Spleen (tissue), 11 donors: ENCODE measurements around the gene CAPN11. TPM values are rescaled to one million over a fixed set of nuclear protein-coding genes. Genes with fewer than 3 reads are reported as not detected.
"Not testable (repeated sequence)": the region's sequence is repeated elsewhere in the genome, so short reads cannot be mapped to it uniquely, and the experiment has no call there.

Experiments used
- DNase-seq: peaks from one replicate; pipeline ENCODE4 v3.0.0-alpha.2; 2020
- H3K27ac ChIP-seq, 8 donors: fragments of 200-600 bp; sonication (generic) in 7 of 8; 1 replicate in 4 of 8; 2 replicates in 4 of 8; pipeline versions ENCODE4 v1.5.0 to v1.8.0; 2016 to 2021; ENCODE audit warnings: inconsistent platforms in 4 of 8, mild to moderate bottlenecking in 4 of 8, moderate library complexity in 1 of 8
- H3K27me3 ChIP-seq, 7 donors: fragments of 200-600 bp; sonication (generic) in 6 of 7; replicated peaks in 1 of 7; 1 replicate in 4 of 7; 2 replicates in 3 of 7; pipeline versions ENCODE4 v1.5.0 to v1.8.0; 2016 to 2021; ENCODE audit warnings: inconsistent platforms in 3 of 7, mild to moderate bottlenecking in 1 of 7
- H3K36me3 ChIP-seq, 6 donors: fragments of 200-600 bp; sonication (generic) in 5 of 6; 1 replicate in 4 of 6; 2 replicates in 2 of 6; pipeline versions ENCODE4 v1.5.0 to v1.8.0; 2016 to 2021; ENCODE audit warnings: inconsistent platforms in 2 of 6
- H3K4me1 ChIP-seq, 6 donors: fragments of 200-600 bp; sonication (generic) in 5 of 6; 1 replicate in 3 of 6; 2 replicates in 3 of 6; pipeline versions ENCODE4 v1.5.0 to v1.8.0; 2016 to 2021; ENCODE audit warnings: inconsistent platforms in 3 of 6
- H3K4me3 ChIP-seq, 8 donors: fragments of 200-600 bp; sonication (generic) in 7 of 8; 1 replicate in 4 of 8; 2 replicates in 4 of 8; pipeline versions ENCODE4 v1.5.0 to v1.8.0; 2016 to 2021; ENCODE audit warnings: inconsistent platforms in 4 of 8, mild to moderate bottlenecking in 4 of 8, moderate library complexity in 2 of 8
- H3K9me3 ChIP-seq, 8 donors: fragments of 200-600 bp; sonication (generic) in 7 of 8; 1 replicate in 4 of 8; 2 replicates in 4 of 8; pipeline versions ENCODE4 v1.5.0 to v1.8.0; 2016 to 2021; ENCODE audit warnings: inconsistent platforms in 4 of 8
- POLR2A ChIP-seq, 3 donors: fragments of 450-650 bp; IDR thresholded peaks; one replicate each; pipeline ENCODE4 v1.5.1; 2017; ENCODE audit warnings: antibody characterized with exemption in 3 of 3, mild to moderate bottlenecking in 1 of 3
- POLR2AphosphoS5 ChIP-seq, 3 donors: sonication (generic); formaldehyde crosslinking; IDR thresholded peaks; one replicate each; pipeline ENCODE4 v1.5.1; 2017; ENCODE audit warnings: antibody characterized with exemption in 3 of 3
- WGBS, 5 donors: extraction: QIAGEN DNeasy Blood & Tissue Kit in 3 of 5; methylation state at CpG; one replicate each; pipeline versions ENCODE4 v1.1.5 to v1.1.7; 2013 to 2018; 5-methylcytosine and 5-hydroxymethylcytosine counted together
- intact Hi-C: fragments of 100-400 bp; cut with DNase I; formaldehyde crosslinking; loops from one replicate; pipeline ENCODE4 v1.15.0; 2023; ENCODE audit warnings: low total_unique reads
- polyA plus RNA-seq, 3 donors: library from polyadenylated mRNA; stranded (reverse); fragments of 200-250 nt; gene quantifications; one replicate each; pipeline ENCODE4 v1.2.1, GENCODE V29; 2013
- total RNA-seq, 7 donors: library from RNA; depleted of rRNA in 3 of 7; stranded (reverse); fragments of >200 nt in 3 of 7; fragmentation: NEBNext Ultra II Directional in 4 of 7; extraction: Animal tissue kit (Norgen Biotek cat#: 25700) in 4 of 7; gene quantifications; one replicate each; pipeline versions ENCODE4 v1.1.0 to v1.2.1, GENCODE V29; 2016 to 2021
- TF ChIP-seq, protein P1 (sequence below), 11 experiments: fragments of 200-600 bp in 7 of 11; fragments of 450-650 bp in 4 of 11; sonication (generic) in 4 of 11; IDR thresholded peaks in 8 of 11; conservative IDR thresholded peaks in 3 of 11; 1 replicate in 7 of 11; 2 replicates in 4 of 11; pipeline versions ENCODE4 v1.4.0 to v1.8.0; 2016 to 2021; ENCODE audit warnings: antibody characterized with exemption in 11 of 11, inconsistent platforms in 4 of 11, mild to moderate bottlenecking in 1 of 11
- donor health status: healthy with polysubstance abuse.
- donor health status: DM: no; HTN: no; CAD: no; lungs with moderate emphysema.
- donor health status: DM: no; HTN: no; CAD: no.
- donor health status: Bipolar disorder and iron deficiency.
- donor health status: healthy.
- donor health status: DM: no; HTN: no; CAD: no.
- donor health status: DM: yes; HTN: yes; CAD: no.

Gene CAPN11
- total and polyA plus RNA-seq, 10 donors: 0.12 to 0.26 (median 0.17) TPM; not detected in 3

DNA sequence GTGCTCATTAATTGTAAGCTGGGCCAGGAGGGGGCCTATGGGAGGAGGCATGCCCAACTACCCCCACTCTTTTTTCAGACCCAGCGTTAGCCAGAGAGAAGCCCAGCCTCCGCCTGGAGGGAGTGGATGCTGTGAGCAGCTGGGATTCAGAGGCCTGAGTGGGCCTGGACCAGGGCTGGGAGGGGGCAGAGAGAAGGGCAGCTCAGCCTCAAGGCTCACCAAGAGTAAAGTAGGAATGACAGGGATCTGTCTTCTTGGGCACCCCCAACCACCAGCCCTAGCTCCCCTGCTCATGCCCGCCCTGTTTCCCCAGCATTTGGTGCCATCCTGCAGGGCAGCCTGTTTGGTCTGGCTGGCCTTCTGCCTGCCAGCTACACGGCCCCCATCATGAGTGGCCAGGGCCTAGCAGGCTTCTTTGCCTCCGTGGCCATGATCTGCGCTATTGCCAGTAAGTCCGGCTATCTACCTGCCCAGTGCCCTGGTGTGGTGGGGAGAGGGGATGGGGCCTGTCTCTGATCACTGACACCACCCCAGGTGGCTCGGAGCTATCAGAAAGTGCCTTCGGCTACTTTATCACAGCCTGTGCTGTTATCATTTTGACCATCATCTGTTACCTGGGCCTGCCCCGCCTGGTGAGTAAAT lies 71.5 kb downstream of the CAPN11 start:
- no peak for DNase-seq
- no peak for TF ChIP-seq POLR2A (IDR thresholded peaks at IDR 0.05)
- TF ChIP-seq, protein P1, sequence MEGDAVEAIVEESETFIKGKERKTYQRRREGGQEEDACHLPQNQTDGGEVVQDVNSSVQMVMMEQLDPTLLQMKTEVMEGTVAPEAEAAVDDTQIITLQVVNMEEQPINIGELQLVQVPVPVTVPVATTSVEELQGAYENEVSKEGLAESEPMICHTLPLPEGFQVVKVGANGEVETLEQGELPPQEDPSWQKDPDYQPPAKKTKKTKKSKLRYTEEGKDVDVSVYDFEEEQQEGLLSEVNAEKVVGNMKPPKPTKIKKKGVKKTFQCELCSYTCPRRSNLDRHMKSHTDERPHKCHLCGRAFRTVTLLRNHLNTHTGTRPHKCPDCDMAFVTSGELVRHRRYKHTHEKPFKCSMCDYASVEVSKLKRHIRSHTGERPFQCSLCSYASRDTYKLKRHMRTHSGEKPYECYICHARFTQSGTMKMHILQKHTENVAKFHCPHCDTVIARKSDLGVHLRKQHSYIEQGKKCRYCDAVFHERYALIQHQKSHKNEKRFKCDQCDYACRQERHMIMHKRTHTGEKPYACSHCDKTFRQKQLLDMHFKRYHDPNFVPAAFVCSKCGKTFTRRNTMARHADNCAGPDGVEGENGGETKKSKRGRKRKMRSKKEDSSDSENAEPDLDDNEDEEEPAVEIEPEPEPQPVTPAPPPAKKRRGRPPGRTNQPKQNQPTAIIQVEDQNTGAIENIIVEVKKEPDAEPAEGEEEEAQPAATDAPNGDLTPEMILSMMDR (IDR thresholded peaks at IDR 0.05 in 8 of 11, conservative IDR thresholded peaks at IDR 0.05 in 3 of 11): no peak
- no peak for TF ChIP-seq POLR2AphosphoS5 (IDR thresholded peaks at IDR 0.05)
- Histone ChIP-seq H3K27me3 (no peaks in the 10 kb centered on the region), H3K4me1 (peaks cover 0 to 63% (median 25%) of the 10 kb centered on the region in 6 donors), H3K4me3 (no peak overlapping the region), H3K27ac (no peak overlapping the region), H3K36me3 (peaks cover 0 to 42% (median 0%) of the 10 kb centered on the region in 6 donors), H3K9me3 (no peaks in the 10 kb centered on the region)
- intact Hi-C loops: loop anchor here (10.0 kb wide), 2 partner anchors 55 to 135 kb away; no protein-coding TSS in a partner anchor
- WGBS, 5 donors: 94 to 99% (median 96%) methylated on average over 10 of the region's 10 CpGs

DNA sequence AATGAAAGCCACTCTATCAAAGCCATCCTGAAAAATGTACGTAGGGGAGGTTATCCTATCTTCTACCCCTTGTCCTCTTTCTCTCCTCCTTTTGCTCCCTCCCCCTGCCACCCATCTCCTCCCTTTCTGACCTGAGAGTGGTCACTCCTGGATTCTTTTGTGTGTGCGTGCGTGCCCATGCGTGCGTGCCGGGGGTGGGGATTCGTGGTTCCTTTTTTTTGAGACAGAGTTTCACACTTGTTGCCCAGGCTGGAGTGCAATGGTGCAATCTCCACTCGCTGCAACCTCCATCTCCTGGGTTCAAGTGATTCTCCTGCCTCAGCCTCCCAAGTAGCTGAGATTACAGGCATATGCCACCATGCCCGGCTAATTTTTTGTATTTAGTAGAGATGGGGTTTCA lies 72.8 kb downstream of the CAPN11 start:
- 73 to 84% (median 79%) methylated on average over 9 of the region's 9 CpGs for WGBS, 5 donors

GRCh38 chr6:44232676-44233566 lies 74.3 kb downstream of the CAPN11 start:
- WGBS, 5 donors: 68 to 87% (median 81%) methylated on average over 15 to 16 of the region's 16 CpGs
- H3K27ac ChIP-seq: peak overlapping the region in 2 of 8 donors; percentile 4 to 61
- peaks cover 4 to 68% (median 26%) of the 10 kb centered on the region in 6 donors for H3K4me1 ChIP-seq
- intact Hi-C loops: loop anchor here (10.0 kb wide), 2 partner anchors 58 to 138 kb away; no protein-coding TSS in a partner anchor
- H3K9me3 ChIP-seq: no peaks in the 10 kb centered on the region
- no peak overlapping the region for H3K4me3 ChIP-seq
- H3K36me3 ChIP-seq: peaks cover 0 to 37% (median 0%) of the 10 kb centered on the region in 6 donors
- no peaks in the 10 kb centered on the region for H3K27me3 ChIP-seq
- no peak for TF ChIP-seq POLR2AphosphoS5 (IDR thresholded peaks at IDR 0.05)
- no peak for TF ChIP-seq POLR2A (IDR thresholded peaks at IDR 0.05)
- TF ChIP-seq, protein P1 (IDR thresholded peaks at IDR 0.05 in 8 of 11, conservative IDR thresholded peaks at IDR 0.05 in 3 of 11): no peak
- no peak for DNase-seq

More for the DNA sequence above, 72.8 kb downstream of the CAPN11 start:
- not testable (repeated sequence) for H3K4me3 ChIP-seq, H3K27ac ChIP-seq, H3K9me3 ChIP-seq, DNase-seq, H3K27me3 ChIP-seq
- peaks cover 0 to 63% (median 21%) of the 10 kb centered on the region in 6 donors for H3K4me1 ChIP-seq
- intact Hi-C loops: loop anchor here (10.0 kb wide), 2 partner anchors 57 to 137 kb away; no protein-coding TSS in a partner anchor
- peaks cover 0 to 42% (median 0%) of the 10 kb centered on the region in 6 donors for H3K36me3 ChIP-seq

- DNase-seq: peak; percentile 58
- intact Hi-C loops: loop anchor here (10.0 kb wide), 2 partner anchors 59 to 139 kb away; no protein-coding TSS in a partner anchor
- H3K4me1 ChIP-seq: peaks cover 9 to 75% (median 31%) of the 10 kb centered on the region in 6 donors
- peak overlapping the region in 4 of 8 donors; percentile 4 to 61 (median 48) for H3K27ac ChIP-seq
- H3K27me3 ChIP-seq: no peaks in the 10 kb centered on the region
- WGBS, 5 donors: 53 to 77% (median 66%) methylated on average over 14 of the region's 14 CpGs
- H3K4me3 ChIP-seq: no peak overlapping the region
- H3K9me3 ChIP-seq: no peaks in the 10 kb centered on the region
- H3K36me3 ChIP-seq: peaks cover 0 to 37% (median 0%) of the 10 kb centered on the region in 6 donors
- TF ChIP-seq POLR2AphosphoS5 (IDR thresholded peaks at IDR 0.05): no peak
- TF ChIP-seq POLR2A (IDR thresholded peaks at IDR 0.05): no peak
- TF ChIP-seq, protein P1 (IDR thresholded peaks at IDR 0.05 in 8 of 11, conservative IDR thresholded peaks at IDR 0.05 in 3 of 11): no peak
Measured at GRCh38 chr6:44233567-44234100, 75.0 kb downstream of the CAPN11 start.
